GM12878 (cell line): ENCODE measurements around the gene MOK.

Experiments
- BHLHE40 ChIP-seq, 2 experiments: fragments of 450-650 bp in 1 of 2; IDR thresholded peaks; 2 replicates each; pipeline ENCODE4 v1.6.1; 2011 to 2017; ENCODE audit warnings: low read depth in 2 of 2, borderline replicate concordance in 1 of 2, improper control_type of control experiment in 1 of 2, low read length in 1 of 2, mild to moderate bottlenecking in 1 of 2
- CBX5 ChIP-seq: sonication (generic); IDR thresholded peaks from 2 replicates; pipeline ENCODE4 v1.6.1; 2016; ENCODE audit warnings: low read depth, moderate library complexity, mild to moderate bottlenecking, inconsistent platforms
- CHD2 ChIP-seq: IDR thresholded peaks from 2 replicates; pipeline ENCODE4 v1.6.1; 2011; ENCODE audit warnings: low read depth, low read length, improper control_type of control experiment, borderline replicate concordance
- CREB1 ChIP-seq: IDR thresholded peaks from 2 replicates; pipeline ENCODE4 v1.6.1; 2012; ENCODE audit warnings: low read depth, mild to moderate bottlenecking, inconsistent platforms
- CTCF ChIP-seq, 3 experiments: IDR thresholded peaks in 2 of 3; conservative IDR thresholded peaks in 1 of 3; 2 replicates each; pipeline ENCODE4 v1.5.1; 2011; ENCODE audit warnings: low read depth in 3 of 3, low read length in 3 of 3, mild to moderate bottlenecking in 3 of 3, control low read depth in 2 of 3, moderate library complexity in 2 of 3, inconsistent platforms in 1 of 3, mixed read lengths in 1 of 3; ENCODE audit not compliant: control insufficient read depth in 2 of 3, insufficient read depth in 1 of 3; ENCODE audit errors: extremely low read depth in 1 of 3
- EP300 ChIP-seq, 2 experiments: fragments of 150-350 bp in 1 of 2; IDR thresholded peaks; 2 replicates each; pipeline ENCODE4 v1.6.1; 2011 to 2012; ENCODE audit warnings: low read depth in 2 of 2, low read length in 2 of 2, borderline replicate concordance in 1 of 2, improper control_type of control experiment in 1 of 2, inconsistent platforms in 1 of 2; ENCODE audit not compliant: control insufficient read depth in 1 of 2
- GABPA ChIP-seq: IDR thresholded peaks from 2 replicates; pipeline ENCODE4 v1.6.1; 2014; ENCODE audit warnings: antibody characterized with exemption, low read depth, mild to moderate bottlenecking, inconsistent platforms
- HCFC1 ChIP-seq: fragments of 150-350 bp; IDR thresholded peaks from 2 replicates; pipeline ENCODE4 v1.6.1; 2014; ENCODE audit warnings: low read length
- NBN ChIP-seq: fragments of 450-650 bp; IDR thresholded peaks from 2 replicates; pipeline ENCODE4 v1.6.1; 2016
- POLR2A ChIP-seq: IDR thresholded peaks from 2 replicates; pipeline ENCODE4 v1.6.1; 2011; ENCODE audit warnings: low read depth, mild to moderate bottlenecking, low read length
- USF2 ChIP-seq: IDR thresholded peaks from 2 replicates; pipeline ENCODE4 v1.6.1; 2011; ENCODE audit warnings: low read depth, low read length, improper control_type of control experiment, borderline replicate concordance
- TF ChIP-seq, protein P1 (sequence below): IDR thresholded peaks from 2 replicates; pipeline ENCODE4 v1.6.1; 2011; ENCODE audit warnings: low read depth, mild to moderate bottlenecking, low read length, moderate library complexity, borderline replicate concordance; ENCODE audit errors: extremely low read depth

GRCh38 chr14:102238766-102239165 is 66.2 kb downstream of the MOK start:
- TF ChIP-seq BHLHE40 (IDR thresholded peaks at IDR 0.05; ENCODE audit: borderline replicate concordance in 1 of 2, low read depth in 2 of 2, low read length in 1 of 2) (no peak), CTCF (IDR thresholded peaks at IDR 0.05 in 2 of 3, conservative IDR thresholded peaks at IDR 0.05 in 1 of 3; ENCODE audit: control insufficient read depth in 2 of 3, extremely low read depth in 1 of 3, insufficient read depth in 1 of 3, low read depth in 3 of 3, low read length in 3 of 3) (no peak), EP300 (IDR thresholded peaks at IDR 0.05; ENCODE audit: borderline replicate concordance in 1 of 2, control insufficient read depth in 1 of 2, low read depth in 2 of 2, low read length in 2 of 2) (no peak), CBX5 (no peak), GABPA (no peak), NBN (no peak), POLR2A (no peak), USF2 (no peak), CHD2 (no peak), CREB1 (no peak), HCFC1 (no peak)
- TF ChIP-seq, protein P1, sequence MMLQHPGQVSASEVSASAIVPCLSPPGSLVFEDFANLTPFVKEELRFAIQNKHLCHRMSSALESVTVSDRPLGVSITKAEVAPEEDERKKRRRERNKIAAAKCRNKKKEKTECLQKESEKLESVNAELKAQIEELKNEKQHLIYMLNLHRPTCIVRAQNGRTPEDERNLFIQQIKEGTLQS: no peak
